ENCODE data around the gene ROS1.

Gene ROS1

GRCh38 chr6:117441824-117442264 lies 16.1 kb upstream of the ROS1 start:
- no peak for DNase-seq (ENCODE audit: low read depth in 2 of 3, low spot score in 1 of 3)

GRCh38 chr6:117440706-117441525 lies 15.2 kb upstream of the ROS1 start:
- DNase-seq (ENCODE audit: low read depth in 2 of 3, low spot score in 1 of 3): no peak

GRCh38 chr6:117432273-117432672 lies 6.5 kb upstream of the ROS1 start:
- DNase-seq (ENCODE audit: low read depth in 2 of 3, low spot score in 1 of 3): no peak

GRCh38 chr6:117423754-117424153 lies 2.0 kb downstream of the ROS1 start:
- no peak for DNase-seq (ENCODE audit: low read depth in 2 of 3, low spot score in 1 of 3)

GRCh38 chr6:117418320-117418719 lies 7.4 kb downstream of the ROS1 start:
- DNase-seq (ENCODE audit: low read depth in 2 of 3, low spot score in 1 of 3): no peak

- no peak for DNase-seq (ENCODE audit: low read depth in 2 of 3, low spot score in 1 of 3)
Measured at GRCh38 chr6:117417851-117418250, 7.9 kb downstream of the ROS1 start.

GRCh38 chr6:117414770-117415169 lies 11.0 kb downstream of the ROS1 start:
- DNase-seq (ENCODE audit: low read depth in 2 of 3, low spot score in 1 of 3): no peak

GRCh38 chr6:117411474-117411873 lies 14.3 kb downstream of the ROS1 start:
- no peak for DNase-seq (ENCODE audit: low read depth in 2 of 3, low spot score in 1 of 3)

- DNase-seq (ENCODE audit: low read depth in 2 of 3, low spot score in 1 of 3): no peak
Measured at GRCh38 chr6:117409863-117410262, 15.9 kb downstream of the ROS1 start.

- DNase-seq (ENCODE audit: low read depth in 2 of 3, low spot score in 1 of 3): no peak
Measured at GRCh38 chr6:117409420-117409819, 16.3 kb downstream of the ROS1 start.

GRCh38 chr6:117404548-117404947 lies 21.2 kb downstream of the ROS1 start:
- DNase-seq (ENCODE audit: low read depth in 2 of 3, low spot score in 1 of 3): no peak

GRCh38 chr6:117401799-117402198 lies 23.9 kb downstream of the ROS1 start:
- no peak for DNase-seq (ENCODE audit: low read depth in 2 of 3, low spot score in 1 of 3)

- no peak for DNase-seq (ENCODE audit: low read depth in 2 of 3, low spot score in 1 of 3)
Measured at GRCh38 chr6:117399924-117400323, 25.8 kb downstream of the ROS1 start.

- no peak for DNase-seq (ENCODE audit: low read depth in 2 of 3, low spot score in 1 of 3)
Measured at GRCh38 chr6:117399126-117399525, 26.6 kb downstream of the ROS1 start.

GRCh38 chr6:117397536-117398227 lies 28.1 kb downstream of the ROS1 start:
- no peak for DNase-seq (ENCODE audit: low read depth in 2 of 3, low spot score in 1 of 3)

GRCh38 chr6:117396228-117396627 lies 29.5 kb downstream of the ROS1 start:
- DNase-seq (ENCODE audit: low read depth in 2 of 3, low spot score in 1 of 3): no peak

- DNase-seq (ENCODE audit: low read depth in 2 of 3, low spot score in 1 of 3): no peak
Measured at GRCh38 chr6:117395164-117395563, 30.6 kb downstream of the ROS1 start.

GRCh38 chr6:117393045-117393444 lies 32.7 kb downstream of the ROS1 start:
- no peak for DNase-seq (ENCODE audit: low read depth in 2 of 3, low spot score in 1 of 3)

- no peak for DNase-seq (ENCODE audit: low read depth in 2 of 3, low spot score in 1 of 3)
Measured at GRCh38 chr6:117391874-117392583, 33.7 kb downstream of the ROS1 start.

GRCh38 chr6:117389227-117390057 lies 36.3 kb downstream of the ROS1 start:
- no peak for DNase-seq (ENCODE audit: low read depth in 2 of 3, low spot score in 1 of 3)

GRCh38 chr6:117387454-117387974 lies 38.2 kb downstream of the ROS1 start:
- no peak for DNase-seq (ENCODE audit: low read depth in 2 of 3, low spot score in 1 of 3)

All from stimulated activated CD4-positive, alpha-beta T cell treated with anti-CD3 and anti-CD28 coated beads, Interleukin-12 subunit alpha, Interleukin-12 subunit beta, amount 100 ng/mL, for 48 hours (primary cell).